Neural crest cell (in vitro differentiated cells): Measurements from ENCODE around the gene UNC5A. TPM values are rescaled to one million over a fixed set of nuclear protein-coding genes. Genes with fewer than 3 reads are reported as not detected.

Experiments used
- DNase-seq: peaks from one replicate; pipeline ENCODE4 v3.0.0; 2021; ENCODE audit warnings: low read depth, mixed read lengths, low spot score
- H3K27ac Mint-ChIP-seq: one replicate; pipeline ENCODE4 v1.8.0; 2021; ENCODE audit warnings: mild to moderate bottlenecking, mixed read lengths; ENCODE audit not compliant: unreplicated experiment
- H3K27me3 Mint-ChIP-seq: 2 replicates; pipeline ENCODE4 v1.8.0; 2021; ENCODE audit warnings: low read depth, mild to moderate bottlenecking, mixed read lengths
- H3K36me3 Mint-ChIP-seq: 2 replicates; pipeline ENCODE4 v1.8.0; 2021; ENCODE audit warnings: low read depth, mild to moderate bottlenecking, mixed read lengths
- H3K4me1 Mint-ChIP-seq: 2 replicates; pipeline ENCODE4 v1.8.0; 2021; ENCODE audit warnings: mixed read lengths
- H3K4me3 Mint-ChIP-seq: one replicate; pipeline ENCODE4 v1.8.0; 2021; ENCODE audit warnings: mild to moderate bottlenecking, mixed read lengths
- H3K9me3 Mint-ChIP-seq: 2 replicates; pipeline ENCODE4 v1.8.0; 2021; ENCODE audit warnings: mixed read lengths
- total RNA-seq: library from RNA; stranded (reverse); gene quantifications from 2 replicates; pipeline ENCODE4 v1.2.1, GENCODE V29; 2021
- TF ChIP-seq, protein P1 (sequence below): fragments of 200-600 bp; sonication (generic); conservative IDR thresholded peaks from 2 replicates; pipeline ENCODE4 v1.5.0; 2021; ENCODE audit warnings: antibody characterized with exemption, mild to moderate bottlenecking

Gene UNC5A
- total RNA-seq, 1 donor from 2014 or later = 0.70 TPM

DNA sequence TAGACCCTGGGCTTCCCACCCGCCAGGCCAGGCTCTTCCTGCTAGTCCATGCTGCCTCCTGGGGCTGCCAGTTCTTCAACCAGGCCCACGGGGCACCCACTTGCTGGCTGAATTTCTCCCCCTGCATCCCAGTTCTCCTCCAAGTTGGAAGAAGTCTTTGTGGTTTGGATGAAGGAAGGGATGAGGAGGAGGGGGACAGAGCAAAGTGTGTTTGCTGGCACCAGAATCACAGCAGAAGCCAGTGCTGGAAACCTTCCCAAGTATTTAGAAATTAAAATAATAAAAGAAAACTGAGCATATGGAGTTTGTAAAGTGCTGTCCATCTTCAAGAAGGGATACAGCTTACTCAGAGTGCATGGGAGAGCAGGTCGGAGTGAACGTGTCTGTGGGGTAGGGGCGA lies 19.4 kb upstream of the UNC5A start:
- Mint-ChIP-seq H3K4me3 (no peak overlapping the region), H3K27ac (no peak overlapping the region), H3K4me1 (no peaks in the 10 kb centered on the region), H3K27me3 (peaks cover 90% of the 10 kb centered on the region), H3K36me3 (no peaks in the 10 kb centered on the region), H3K9me3 (no peaks in the 10 kb centered on the region)
- TF ChIP-seq, protein P1, sequence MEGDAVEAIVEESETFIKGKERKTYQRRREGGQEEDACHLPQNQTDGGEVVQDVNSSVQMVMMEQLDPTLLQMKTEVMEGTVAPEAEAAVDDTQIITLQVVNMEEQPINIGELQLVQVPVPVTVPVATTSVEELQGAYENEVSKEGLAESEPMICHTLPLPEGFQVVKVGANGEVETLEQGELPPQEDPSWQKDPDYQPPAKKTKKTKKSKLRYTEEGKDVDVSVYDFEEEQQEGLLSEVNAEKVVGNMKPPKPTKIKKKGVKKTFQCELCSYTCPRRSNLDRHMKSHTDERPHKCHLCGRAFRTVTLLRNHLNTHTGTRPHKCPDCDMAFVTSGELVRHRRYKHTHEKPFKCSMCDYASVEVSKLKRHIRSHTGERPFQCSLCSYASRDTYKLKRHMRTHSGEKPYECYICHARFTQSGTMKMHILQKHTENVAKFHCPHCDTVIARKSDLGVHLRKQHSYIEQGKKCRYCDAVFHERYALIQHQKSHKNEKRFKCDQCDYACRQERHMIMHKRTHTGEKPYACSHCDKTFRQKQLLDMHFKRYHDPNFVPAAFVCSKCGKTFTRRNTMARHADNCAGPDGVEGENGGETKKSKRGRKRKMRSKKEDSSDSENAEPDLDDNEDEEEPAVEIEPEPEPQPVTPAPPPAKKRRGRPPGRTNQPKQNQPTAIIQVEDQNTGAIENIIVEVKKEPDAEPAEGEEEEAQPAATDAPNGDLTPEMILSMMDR = no peak
- DNase-seq = no peak

DNA sequence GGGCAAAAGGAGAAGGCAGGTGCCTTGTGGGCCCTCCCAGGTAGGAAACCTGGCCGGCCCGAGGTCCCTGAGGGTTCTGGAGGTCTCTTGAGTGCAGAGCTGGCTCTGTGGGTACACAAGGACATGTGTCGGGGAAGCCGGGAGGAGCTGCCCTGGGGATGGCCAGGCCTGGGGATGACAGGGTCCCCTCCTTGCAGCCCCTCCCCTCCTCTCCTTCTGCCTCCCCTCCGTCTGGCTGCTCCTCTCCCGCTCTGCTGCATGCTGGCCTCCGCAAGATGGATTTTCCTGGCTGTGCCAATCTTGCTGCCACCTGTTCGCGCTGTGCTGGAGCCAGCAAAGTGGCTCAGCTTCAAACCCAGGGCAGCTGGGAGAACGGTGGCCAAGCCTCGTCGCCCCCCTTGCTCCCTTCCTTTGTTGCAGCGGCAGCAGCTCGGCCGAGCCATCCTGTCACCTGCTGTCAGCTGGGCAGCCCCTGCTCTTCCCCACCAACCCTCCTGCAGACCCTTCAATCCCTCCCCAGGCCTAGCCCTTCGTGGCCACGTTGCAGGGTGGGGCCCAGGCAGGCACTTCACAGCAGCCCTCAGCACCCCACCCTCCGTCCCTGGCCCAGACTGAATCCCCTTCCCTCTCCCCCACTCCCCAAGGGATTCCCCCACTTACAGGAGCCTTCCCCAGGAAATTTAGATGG lies 17.6 kb upstream of the UNC5A start:
- H3K9me3 Mint-ChIP-seq = no peaks in the 10 kb centered on the region
- no peak for DNase-seq
- TF ChIP-seq, protein P1 = no peak
- H3K27ac Mint-ChIP-seq = no peak overlapping the region
- H3K4me3 Mint-ChIP-seq = no peak overlapping the region
- no peaks in the 10 kb centered on the region for H3K4me1 Mint-ChIP-seq
- H3K27me3 Mint-ChIP-seq = peaks cover 91% of the 10 kb centered on the region
- H3K36me3 Mint-ChIP-seq = no peaks in the 10 kb centered on the region

DNA sequence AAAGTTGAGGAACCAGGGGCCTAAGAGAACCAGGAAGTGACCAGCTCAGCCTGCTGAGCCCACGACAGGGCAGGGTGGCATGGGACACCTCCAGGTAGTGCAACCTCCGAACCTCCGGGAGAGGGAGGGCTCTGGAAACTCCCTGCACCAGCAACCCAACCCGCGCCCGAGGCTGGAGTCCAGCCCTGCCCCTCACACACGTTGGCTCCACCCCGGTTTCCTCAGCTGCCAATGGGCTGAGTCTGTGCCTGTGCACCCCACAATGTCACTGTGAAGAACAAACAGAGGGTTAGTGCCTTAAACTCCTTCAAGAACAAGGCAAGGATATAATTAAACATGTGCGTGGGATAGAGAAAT lies 17.0 kb upstream of the UNC5A start:
- H3K9me3 Mint-ChIP-seq = no peaks in the 10 kb centered on the region
- no peak overlapping the region for H3K4me3 Mint-ChIP-seq
- no peak for DNase-seq
- H3K27me3 Mint-ChIP-seq = peaks cover 88% of the 10 kb centered on the region
- TF ChIP-seq, protein P1 = no peak
- no peak overlapping the region for H3K27ac Mint-ChIP-seq
- H3K4me1 Mint-ChIP-seq = no peaks in the 10 kb centered on the region
- H3K36me3 Mint-ChIP-seq = no peaks in the 10 kb centered on the region

DNA sequence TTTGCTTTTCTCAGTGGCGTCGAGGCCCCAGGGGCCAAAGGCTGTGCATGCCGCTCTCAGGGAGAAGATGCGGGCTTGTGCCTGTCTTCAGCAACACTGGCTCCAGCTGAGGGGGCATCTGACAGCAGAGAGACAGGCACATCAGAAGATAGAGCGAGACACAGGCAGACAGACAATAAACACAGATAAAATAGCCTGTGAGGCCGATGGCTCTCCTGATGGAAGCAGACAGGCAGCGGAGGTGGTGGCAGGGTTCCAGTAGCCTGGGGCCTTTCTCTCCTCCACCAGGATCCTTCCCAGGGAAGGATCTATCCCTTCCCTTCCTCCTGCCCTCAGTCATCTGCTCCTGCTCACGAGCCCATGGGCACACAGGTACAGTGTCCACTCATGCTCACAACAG lies 16.6 kb upstream of the UNC5A start:
- Mint-ChIP-seq H3K4me1 (no peaks in the 10 kb centered on the region), H3K4me3 (no peak overlapping the region), H3K36me3 (no peaks in the 10 kb centered on the region), H3K27ac (no peak overlapping the region), H3K27me3 (peaks cover 84% of the 10 kb centered on the region), H3K9me3 (no peaks in the 10 kb centered on the region)
- no peak for DNase-seq
- TF ChIP-seq, protein P1 = no peak

DNA sequence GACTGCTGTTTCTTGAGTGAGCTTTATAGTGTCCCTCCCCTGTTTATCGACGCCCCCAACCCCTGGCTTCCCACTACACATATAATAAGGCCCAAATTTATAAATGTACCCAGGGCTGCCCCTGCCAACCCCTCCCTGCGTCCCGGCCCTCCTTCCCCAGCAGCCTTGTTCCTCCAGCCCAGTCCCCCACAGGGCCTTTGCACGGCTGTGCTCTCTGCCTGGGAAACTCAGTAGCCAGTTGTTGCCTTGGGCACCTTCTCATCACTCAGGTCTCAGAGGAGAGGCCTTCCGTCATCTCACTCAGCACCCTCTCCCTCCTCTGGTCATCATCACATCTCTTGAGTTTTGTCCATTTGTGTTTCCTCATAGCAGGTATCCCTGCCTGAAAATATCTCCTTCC lies 15.8 kb upstream of the UNC5A start:
- DNase-seq = no peak
- no peaks in the 10 kb centered on the region for H3K36me3 Mint-ChIP-seq
- H3K4me3 Mint-ChIP-seq = no peak overlapping the region
- no peak overlapping the region for H3K27ac Mint-ChIP-seq
- no peaks in the 10 kb centered on the region for H3K4me1 Mint-ChIP-seq
- H3K9me3 Mint-ChIP-seq = no peaks in the 10 kb centered on the region
- peaks cover 76% of the 10 kb centered on the region for H3K27me3 Mint-ChIP-seq
- TF ChIP-seq, protein P1 = no peak
